Activated CD4-positive, alpha-beta T cell treated with anti-CD3 and anti-CD28 coated beads, Interleukin-2, amount 10 ng/mL, durations not matched to agents 7 days and 5 days (primary cell): Measurements from ENCODE around the gene TCFL5. TPM values are rescaled to one million over a fixed set of nuclear protein-coding genes. Genes with fewer than 3 reads are reported as not detected.

Experiments
- CTCF ChIA-PET: fragments of 350-600 bp; sonication (Branson Sonifier 250); formaldehyde crosslinking; loops from one replicate; lab custom pipeline; 2021; ENCODE audit warnings: antibody characterized with exemption; lab: Charles Lee
- POLR2A ChIA-PET: fragments of 350-600 bp; sonication (Branson Sonifier 250); formaldehyde crosslinking; loops from one replicate; lab custom pipeline; 2021; ENCODE audit warnings: antibody characterized with exemption; lab: Charles Lee
- DNase-seq: peaks from one replicate; pipeline ENCODE4 v3.0.0-alpha.2; 2020
- H3K27ac Mint-ChIP-seq: one replicate; pipeline ENCODE4 v1.8.0; 2021; ENCODE audit warnings: mild to moderate bottlenecking, moderate library complexity, mixed read lengths
- H3K27me3 Mint-ChIP-seq: one replicate; pipeline ENCODE4 v1.8.0; 2021; ENCODE audit warnings: mixed read lengths
- H3K36me3 Mint-ChIP-seq: one replicate; pipeline ENCODE4 v1.8.0; 2021; ENCODE audit warnings: low read depth, mixed read lengths
- H3K4me1 Mint-ChIP-seq: one replicate; pipeline ENCODE4 v1.8.0; 2021; ENCODE audit warnings: mixed read lengths
- H3K4me3 Mint-ChIP-seq: one replicate; pipeline ENCODE4 v1.8.0; 2021; ENCODE audit warnings: mild to moderate bottlenecking, moderate library complexity, mixed read lengths
- H3K9me3 Mint-ChIP-seq: one replicate; pipeline ENCODE4 v1.8.0; 2021; ENCODE audit warnings: mixed read lengths
- total RNA-seq, 2 experiments: library from RNA; stranded (reverse); gene quantifications; one replicate each; pipeline ENCODE4 v1.2.3, GENCODE V29; 2021

TCFL5 gene
- total RNA-seq, 2 experiments from 2014 or later = 7.9 to 8.4 TPM

- DNase-seq = no peak
- Mint-ChIP-seq H3K4me3 (peak overlapping the region; percentile 59), H3K9me3 (no peaks in the 10 kb centered on the region), H3K27ac (peak overlapping the region; percentile 93), H3K4me1 (peaks cover 51% of the 10 kb centered on the region), H3K27me3 (no peaks in the 10 kb centered on the region), H3K36me3 (peaks cover 6% of the 10 kb centered on the region)
- POLR2A ChIA-PET = interaction anchor here (0.8 to 1.0 kb wide), 2 partner anchors 47 to 170 kb away, joined by 3 to 5 read pairs; no protein-coding TSS in a partner anchor
- CTCF ChIA-PET = interaction anchor here (1.0 to 1.7 kb wide), 7 partner anchors 10 to 294 kb away, joined by 3 to 8 read pairs (median 4); no protein-coding TSS in a partner anchor
Measured at GRCh38 chr20:62793757-62794006, 67.9 kb downstream of the TCFL5 start.

- H3K9me3 Mint-ChIP-seq = no peaks in the 10 kb centered on the region
- POLR2A ChIA-PET = no interaction called here
- CTCF ChIA-PET = interaction anchor here (0.6 to 2.2 kb wide), 10 partner anchors 11 to 310 kb away, joined by 3 to 18 read pairs (median 3); no protein-coding TSS in a partner anchor
- H3K27ac Mint-ChIP-seq = peak overlapping the region; percentile 93
- peaks cover 47% of the 10 kb centered on the region for H3K4me1 Mint-ChIP-seq
- no peak for DNase-seq
- no peaks in the 10 kb centered on the region for H3K27me3 Mint-ChIP-seq
- peaks cover under 1% of the 10 kb centered on the region for H3K36me3 Mint-ChIP-seq
- peak overlapping the region; percentile 59 for H3K4me3 Mint-ChIP-seq
Measured at GRCh38 chr20:62792940-62793756, 68.5 kb downstream of the TCFL5 start.

- POLR2A ChIA-PET = no interaction called here
- peaks cover 43% of the 10 kb centered on the region for H3K4me1 Mint-ChIP-seq
- H3K36me3 Mint-ChIP-seq = no peaks in the 10 kb centered on the region
- no peaks in the 10 kb centered on the region for H3K27me3 Mint-ChIP-seq
- peak overlapping the region; percentile 61 for H3K27ac Mint-ChIP-seq
- no peaks in the 10 kb centered on the region for H3K9me3 Mint-ChIP-seq
- no peak overlapping the region for H3K4me3 Mint-ChIP-seq
- CTCF ChIA-PET = interaction anchor here (0.5 to 2.2 kb wide), 12 partner anchors 11 to 857 kb away, joined by 3 to 18 read pairs (median 4); partner anchors contain the start of gene SLCO4A1
- no peak for DNase-seq
Measured at GRCh38 chr20:62792182-62792939, 69.3 kb downstream of the TCFL5 start.

GRCh38 chr20:62791301-62792181, 70.1 kb downstream of the TCFL5 start:
- Mint-ChIP-seq H3K4me3 (no peak overlapping the region), H3K27me3 (no peaks in the 10 kb centered on the region), H3K27ac (peak overlapping the region; percentile 68), H3K36me3 (no peaks in the 10 kb centered on the region), H3K4me1 (peaks cover 40% of the 10 kb centered on the region), H3K9me3 (no peaks in the 10 kb centered on the region)
- ChIA-PET CTCF (interaction anchor here (0.5 to 2.2 kb wide), 12 partner anchors 11 to 858 kb away, joined by 3 to 18 read pairs (median 4); partner anchors contain the start of gene SLCO4A1), POLR2A (no interaction called here)
- peak; percentile 86 for DNase-seq

Other genes with a start within 250 kb of the TCFL5 start
- 10 to 100 TPM; 54.2 to 55.2 TPM for gene SLCO4A1, start 219.3 kb downstream of the TCFL5 start, total RNA-seq
- gene NTSR1, start 153.0 kb downstream of the TCFL5 start, total RNA-seq = 1 to 10 TPM in 1 of 2 experiments, under 1 TPM in 1; 0.94 to 1.5 TPM
- gene MRGBP, start 65.3 kb downstream of the TCFL5 start, total RNA-seq = 10 to 100 TPM; 14.4 to 14.5 TPM
- 10 to 100 TPM; 82.4 to 84.9 TPM for gene OGFR, start 57.0 kb downstream of the TCFL5 start, total RNA-seq
- not detected for gene COL9A3, start 44.8 kb downstream of the TCFL5 start, total RNA-seq
- 10 to 100 TPM; 78.3 to 79.4 TPM for gene DIDO1, start 64.7 kb upstream of the TCFL5 start, total RNA-seq
- 10 to 100 TPM; 32.5 to 35.1 TPM for gene GID8, start 76.3 kb upstream of the TCFL5 start, total RNA-seq
- 10 to 100 TPM; 11.6 to 12.6 TPM for gene SLC17A9, start 90.9 kb upstream of the TCFL5 start, total RNA-seq
- not detected for gene BHLHE23, start 145.1 kb upstream of the TCFL5 start, total RNA-seq